Erythroblast (primary cell): ENCODE measurements around the gene TRIO.

Experiments
- GATA1 ChIP-seq: IDR thresholded peaks from 2 replicates; pipeline ENCODE4 v1.6.1; 2011; ENCODE audit warnings: low read depth, mild to moderate bottlenecking, control low read depth, low read length, moderate library complexity
- POLR2A ChIP-seq: IDR thresholded peaks from 2 replicates; pipeline ENCODE4 v1.6.1; 2011; ENCODE audit warnings: mild to moderate bottlenecking, low read length

- TF ChIP-seq POLR2A (no peak), GATA1 (no peak)
Observed at GRCh38 chr5:14235872-14236271, 92.7 kb downstream of the TRIO start.
